Activated T-cell treated with anti-CD3 and anti-CD28 coated beads, Interleukin-2, amount 50 U/mL, for 48 hours (primary cell): ENCODE measurements around the gene EXD2.
A peak's percentile ranks its signal among the peaks of the same experiment; 100 is the strongest.
"Not testable (repeated sequence)": the region's sequence is repeated elsewhere in the genome, so short reads cannot be mapped to it uniquely, and the experiment has no call there.

Source experiments
- DNase-seq, 2 experiments: peaks; one replicate each; pipeline ENCODE4 v3.0.0-alpha.2; 2020

The EXD2 gene

DNA sequence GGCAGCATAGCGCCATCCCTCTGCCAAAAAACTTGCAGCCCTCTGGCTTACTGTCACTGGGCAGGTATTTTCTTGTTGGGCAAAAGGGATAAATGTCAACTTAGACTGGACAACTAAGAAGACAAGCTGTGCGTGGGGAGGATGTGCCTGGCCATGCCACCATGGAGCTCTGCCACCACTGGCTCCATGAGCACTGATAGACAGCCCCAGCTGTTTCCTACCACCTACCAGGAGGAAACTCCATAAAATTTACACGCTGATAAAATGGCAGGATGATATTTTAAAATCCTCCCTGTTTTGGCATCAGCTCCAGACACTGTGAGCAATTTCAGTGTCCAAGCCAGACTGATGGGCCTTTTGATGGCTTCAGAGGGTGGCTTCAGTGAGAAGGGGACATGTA, 61.6 kb downstream of the EXD2 start:
- DNase-seq, result no peak

DNA sequence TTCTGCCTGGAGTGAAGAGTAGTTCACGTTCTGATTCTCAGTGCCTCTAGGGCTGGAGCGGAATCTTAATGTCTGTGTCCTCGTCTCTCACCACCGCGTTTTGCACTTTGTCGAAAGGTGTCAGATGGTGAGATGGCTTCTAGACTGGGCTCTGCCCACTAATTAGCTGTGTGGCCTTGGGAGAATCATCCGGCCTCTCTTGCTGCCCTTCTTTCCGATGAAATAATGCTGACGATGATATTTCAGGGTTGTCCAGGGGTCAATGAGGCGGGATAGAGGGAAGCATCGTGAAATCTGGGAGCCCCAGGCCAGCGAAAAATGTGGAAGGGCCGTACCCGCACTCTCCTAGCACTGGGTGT, 67.8 kb downstream of the EXD2 start:
- no peak for DNase-seq

DNA sequence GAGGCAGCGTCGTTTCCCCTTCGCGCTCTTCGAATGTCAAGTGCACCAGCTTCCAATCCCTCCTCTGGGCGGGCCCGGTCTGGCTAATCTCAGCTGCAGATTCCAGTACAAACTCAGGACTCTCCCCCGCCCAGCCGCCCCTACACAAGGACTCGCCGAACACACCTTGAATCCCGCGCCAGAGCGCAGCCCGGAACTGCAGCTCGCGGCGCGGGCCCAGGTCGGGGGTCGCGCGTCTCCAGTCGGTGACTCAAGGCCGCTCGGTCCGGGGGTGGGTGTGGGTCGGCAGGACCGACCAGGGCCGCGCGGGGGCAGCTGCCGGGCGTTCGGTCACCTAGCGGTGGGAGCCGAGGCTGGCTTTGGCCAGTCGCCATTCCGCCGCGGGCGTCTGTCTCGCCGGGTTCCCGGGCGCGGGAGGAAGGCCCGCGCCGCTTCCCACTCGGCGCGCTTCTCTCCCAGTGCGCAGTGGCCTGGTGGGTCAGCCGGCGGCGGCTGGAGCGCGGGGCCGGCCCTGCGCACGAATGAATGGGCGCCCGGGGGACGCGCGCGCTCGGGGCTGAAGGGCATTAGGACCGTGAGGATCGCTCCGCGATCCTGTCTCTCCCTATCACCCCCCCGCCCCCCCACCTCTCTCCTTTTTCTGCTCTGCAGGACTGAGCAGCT, 68.4 kb downstream of the EXD2 start, which contains the start of gene GALNT16:
TSS of gene GALNT16 (plus strand) at position 632 of the 663 bp plus-strand sequence. CDS start 133 bp downstream, outside the sequence.
- peak in 1 of 2 experiments; percentile 28 for DNase-seq

DNA sequence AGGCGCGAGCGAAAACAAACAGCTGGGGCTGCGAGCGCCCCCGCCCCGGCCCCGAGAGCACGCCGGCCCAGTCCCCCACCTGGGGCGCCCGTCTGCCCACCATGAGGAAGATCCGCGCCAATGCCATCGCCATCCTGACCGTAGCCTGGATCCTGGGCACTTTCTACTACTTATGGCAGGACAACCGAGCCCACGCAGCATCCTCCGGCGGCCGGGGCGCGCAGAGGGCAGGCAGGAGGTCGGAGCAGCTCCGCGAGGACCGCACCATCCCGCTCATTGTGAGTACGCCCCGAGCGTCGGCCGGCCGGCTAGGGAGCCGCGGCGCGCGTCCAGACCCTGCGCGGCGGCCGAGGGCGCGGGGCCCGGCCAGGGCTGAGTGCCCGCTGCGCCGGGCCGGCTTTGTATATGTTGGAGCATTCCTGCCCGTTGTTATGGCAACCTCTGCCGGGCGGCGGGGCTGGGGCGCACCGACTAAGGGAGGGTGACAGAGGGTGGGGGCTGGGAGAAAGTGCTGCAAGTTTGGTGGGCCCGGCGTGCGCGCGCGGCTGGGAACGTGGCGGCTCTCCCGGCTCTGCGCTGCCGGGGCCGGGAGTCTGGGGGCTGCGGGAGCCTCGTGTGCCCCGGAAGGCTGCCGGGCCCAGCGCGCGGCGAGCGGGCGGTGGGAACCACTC, 69.0 kb downstream of the EXD2 start:
- peak; percentile 37 to 42 for DNase-seq

GRCh38 chr14:69260861-69261564, 69.7 kb downstream of the EXD2 start:
- DNase-seq, result peak; percentile 69 to 76

DNA sequence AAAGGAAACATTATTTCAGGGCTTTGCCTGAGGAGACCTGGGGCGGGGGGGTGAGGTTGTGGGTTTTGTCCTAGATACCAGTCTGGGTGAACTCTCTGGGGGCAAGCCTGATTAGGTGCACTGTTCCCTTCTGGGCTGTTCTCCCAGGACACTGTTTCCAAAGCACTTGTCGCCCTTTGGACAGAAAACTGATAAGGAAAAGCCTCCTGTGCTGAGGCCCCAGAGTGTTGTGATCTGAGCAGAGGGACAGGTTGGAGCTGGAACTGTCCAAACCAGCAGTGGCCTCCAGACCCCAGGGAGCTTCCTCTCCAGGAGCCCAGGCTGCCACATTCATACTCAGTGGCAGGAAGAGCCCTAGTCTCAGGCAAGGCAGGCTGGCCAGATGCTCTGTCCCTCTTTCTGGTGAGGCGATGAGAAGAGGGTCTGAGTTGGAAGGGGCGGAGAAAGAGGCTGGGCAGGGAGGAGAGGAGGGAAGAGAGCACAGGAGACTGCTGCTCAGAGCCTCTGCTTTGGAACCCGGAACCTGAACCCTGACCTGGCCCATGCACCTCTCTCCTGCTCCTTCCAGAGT, 70.5 kb downstream of the EXD2 start:
- DNase-seq, result no peak

DNA sequence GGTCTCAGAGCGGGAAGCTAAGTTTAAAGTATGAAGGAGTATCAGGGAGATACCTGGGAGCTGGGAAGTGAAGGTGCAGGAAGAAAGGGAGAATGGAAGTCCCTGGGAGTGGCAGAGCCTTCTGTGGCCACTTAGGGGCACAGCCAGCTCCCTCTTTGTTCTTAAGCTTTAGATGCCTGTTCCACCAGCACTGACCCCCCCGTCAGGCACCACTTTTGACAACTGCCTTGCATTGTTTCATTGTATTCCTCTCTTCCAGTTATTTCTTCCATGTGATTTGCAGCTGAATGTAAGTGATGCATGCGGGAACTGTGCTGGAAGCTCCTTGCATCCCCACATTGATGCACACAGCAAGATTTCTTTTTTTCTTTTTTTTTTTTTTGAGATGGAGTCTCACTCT, 71.2 kb downstream of the EXD2 start:
- DNase-seq, result no peak

- DNase-seq, result no peak
These were observed 72.1 kb downstream of the EXD2 start for GRCh38 chr14:69263364-69263763.

GRCh38 chr14:69263771-69264170, 72.5 kb downstream of the EXD2 start:
- DNase-seq, result no peak

- DNase-seq, result no peak
These were observed 75.5 kb downstream of the EXD2 start for GRCh38 chr14:69266572-69267345.

- DNase-seq, result no peak
These were observed 76.2 kb downstream of the EXD2 start for GRCh38 chr14:69267492-69267891.

DNA sequence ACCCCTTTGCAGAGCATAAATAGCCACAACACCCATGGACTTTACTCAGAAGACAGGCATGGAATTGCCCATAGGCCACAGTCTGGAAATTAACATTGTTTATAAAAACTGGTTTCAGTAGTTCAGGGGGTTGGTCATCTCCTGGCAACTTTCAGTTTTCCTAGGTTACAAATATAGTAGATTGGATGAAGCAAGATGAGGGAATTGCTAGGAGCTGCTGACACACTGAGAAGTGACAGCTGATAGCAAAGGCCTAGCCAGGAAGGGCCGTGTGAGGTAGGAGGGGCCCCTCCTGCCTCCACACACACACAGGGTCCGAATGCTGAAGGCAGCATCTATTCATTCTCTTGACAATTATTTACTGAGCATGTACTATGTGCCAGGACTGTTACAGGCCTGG, 76.9 kb downstream of the EXD2 start:
- no peak for DNase-seq

DNA sequence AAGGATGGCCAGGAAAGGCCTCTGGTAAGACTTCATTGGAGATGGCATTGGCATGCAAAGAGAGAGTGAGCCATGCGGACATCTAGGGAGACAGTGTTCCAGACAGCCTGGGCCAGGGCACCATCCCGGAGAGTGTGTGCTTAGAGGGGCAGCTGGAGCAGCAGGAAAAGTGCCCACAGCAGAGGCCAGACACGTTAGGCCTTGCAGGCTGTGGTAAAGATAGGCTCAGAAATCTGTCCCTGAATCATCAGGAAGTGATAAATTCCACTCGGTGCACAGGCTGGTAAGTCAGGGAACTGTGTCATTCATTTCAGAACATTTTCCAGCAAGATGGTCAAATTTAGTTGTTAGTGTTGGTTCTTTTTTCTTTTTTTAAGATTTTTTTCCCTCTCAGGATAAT, 77.5 kb downstream of the EXD2 start:
- no peak for DNase-seq

- no peak for DNase-seq
These were observed 78.1 kb downstream of the EXD2 start for GRCh38 chr14:69269381-69269780.

DNA sequence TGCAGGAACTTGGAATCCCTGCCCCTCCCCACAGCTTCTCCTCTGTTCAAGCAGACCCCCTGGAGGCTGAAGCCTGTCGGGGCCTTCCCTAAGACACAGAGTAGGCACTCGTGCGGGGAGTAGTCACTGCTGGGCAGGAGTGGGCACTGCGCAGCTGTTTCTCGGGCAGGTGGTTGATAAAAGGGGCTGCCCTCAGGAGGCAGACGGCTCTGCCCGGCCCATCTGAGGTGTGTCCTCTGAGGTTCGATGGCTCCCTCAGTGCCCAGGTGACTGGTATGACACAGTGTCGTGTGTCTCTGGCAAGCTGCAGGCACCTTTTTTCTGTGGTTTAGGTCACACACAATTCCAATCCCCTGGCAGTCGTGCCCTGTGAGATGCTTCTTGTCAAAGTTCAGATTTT, 78.8 kb downstream of the EXD2 start:
- DNase-seq, result no peak

DNA sequence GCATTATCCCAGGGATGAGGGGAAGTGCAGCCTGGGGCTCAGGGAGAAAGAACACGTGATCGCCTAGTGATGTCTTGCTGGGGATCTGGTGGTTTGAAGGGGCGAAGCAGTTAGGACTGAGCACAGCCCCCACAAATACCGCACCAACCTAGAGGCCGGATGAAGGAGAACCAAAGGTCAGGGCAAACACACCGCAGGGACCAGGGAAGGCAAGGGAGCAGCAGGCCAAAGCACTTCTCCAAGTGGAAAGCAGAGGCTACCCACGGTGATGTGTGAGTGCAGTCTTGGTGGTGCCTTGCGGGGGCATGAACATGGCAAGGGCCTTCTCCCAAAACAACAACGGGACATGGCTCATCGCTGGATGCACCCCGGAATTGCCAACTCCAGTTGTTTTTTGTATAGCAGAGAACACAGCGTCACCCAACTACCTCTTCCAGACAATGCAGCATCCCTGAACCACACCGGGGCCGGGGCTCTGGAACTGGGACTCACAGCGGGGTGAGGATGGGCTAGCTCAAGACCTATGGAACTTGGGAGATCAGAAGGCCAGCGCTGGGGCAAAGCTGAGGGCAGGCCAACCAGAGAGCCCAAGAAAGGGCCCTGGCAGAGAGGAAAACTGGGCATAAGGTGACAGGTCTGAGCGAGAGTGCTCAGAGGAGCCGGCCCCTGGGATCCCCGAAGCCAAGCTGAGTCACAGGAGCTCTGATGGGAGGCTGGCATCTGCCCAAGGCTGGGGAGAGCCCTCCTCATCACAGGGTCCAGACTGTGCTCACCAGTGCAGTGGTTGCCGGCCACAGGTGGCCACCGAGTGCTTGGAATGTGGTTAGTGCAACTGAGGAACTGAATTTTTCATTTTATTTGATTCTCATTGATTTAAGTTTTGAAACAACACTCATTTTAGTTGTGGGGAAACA, 79.8 kb downstream of the EXD2 start:
- DNase-seq, result no peak

DNA sequence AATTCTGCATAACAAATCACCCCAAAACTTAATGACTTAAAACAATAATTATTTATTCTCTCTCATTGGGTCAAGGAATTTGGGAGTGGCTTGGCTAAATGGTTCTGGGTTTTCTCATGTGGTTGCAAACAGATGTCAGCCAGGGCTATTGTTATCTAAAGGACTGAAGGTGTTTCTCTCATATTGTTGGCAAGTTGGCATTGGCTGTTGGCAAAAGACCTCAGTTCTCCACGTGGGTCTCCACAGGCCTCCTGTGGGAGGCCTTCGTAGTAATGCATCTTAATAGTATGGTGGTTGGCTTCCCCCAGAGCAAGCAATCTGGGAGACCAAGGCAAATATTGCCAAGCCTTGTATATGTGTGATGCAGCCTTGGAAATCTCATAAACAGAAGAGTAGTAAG, 83.0 kb downstream of the EXD2 start:
- no peak for DNase-seq

DNA sequence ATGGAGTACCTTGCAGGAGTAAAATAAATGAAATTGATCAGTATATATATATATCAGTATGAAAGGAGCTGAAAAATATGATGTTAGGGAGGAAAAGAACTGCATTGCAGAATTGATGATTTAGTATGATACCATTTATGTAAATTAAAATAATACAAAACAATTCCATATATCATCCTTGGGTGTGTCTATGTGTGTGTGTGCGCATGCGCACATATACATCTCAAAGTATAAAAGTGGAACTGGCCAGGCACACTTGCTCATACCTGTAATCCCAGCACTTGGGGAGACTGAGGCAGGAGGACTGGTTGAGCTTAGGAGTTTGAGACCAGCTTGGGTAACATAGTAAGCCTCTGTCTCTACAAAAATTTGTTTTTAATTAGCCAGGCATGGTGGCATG, 84.0 kb downstream of the EXD2 start:
- DNase-seq, result no peak

DNA sequence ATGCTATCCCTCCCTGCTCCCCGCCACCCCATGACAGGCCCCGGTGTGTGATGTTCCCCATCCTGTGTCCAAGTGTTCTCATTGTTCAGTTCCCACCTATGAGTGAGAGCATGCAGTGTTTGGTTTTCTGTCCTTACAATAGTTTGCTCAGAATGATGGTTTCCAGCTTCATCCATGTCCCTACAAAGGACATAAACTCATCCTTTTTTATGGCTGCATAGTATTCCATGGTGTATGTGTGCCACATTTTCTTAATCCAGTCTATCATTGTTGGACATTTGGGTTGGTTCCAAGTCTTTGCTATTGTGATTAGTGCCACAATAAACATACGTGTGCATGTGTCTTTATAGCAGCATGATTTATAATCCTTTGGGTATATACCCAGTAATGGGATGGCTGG, 86.1 kb downstream of the EXD2 start:
- DNase-seq, result not testable (repeated sequence)

DNA sequence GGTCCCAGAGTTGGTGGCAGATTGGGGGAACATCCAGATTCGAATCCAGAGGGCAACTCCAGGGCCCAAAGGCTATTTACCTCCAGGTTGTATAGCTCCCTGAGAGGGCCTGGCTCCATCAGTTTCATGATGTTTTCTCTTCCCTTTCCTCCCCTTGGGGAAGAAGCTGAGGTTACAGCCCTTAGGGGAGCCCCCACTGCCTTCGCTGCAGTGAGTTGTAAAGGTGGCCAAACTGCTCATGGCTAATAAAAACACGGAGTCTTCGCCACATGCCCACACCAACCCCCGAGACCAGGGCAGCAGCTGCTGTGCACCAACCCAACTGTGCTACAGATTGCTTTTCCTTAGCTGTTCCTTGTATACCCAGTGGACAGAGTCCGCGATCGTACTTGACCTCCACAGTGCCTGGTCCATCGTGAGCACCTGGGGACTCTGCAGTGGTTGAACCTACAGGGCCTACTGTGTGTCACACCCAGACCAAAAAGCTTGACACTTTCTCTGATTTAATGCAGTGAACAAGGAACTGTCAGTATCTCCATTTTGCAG, 89.5 kb downstream of the EXD2 start:
- no peak for DNase-seq

DNA sequence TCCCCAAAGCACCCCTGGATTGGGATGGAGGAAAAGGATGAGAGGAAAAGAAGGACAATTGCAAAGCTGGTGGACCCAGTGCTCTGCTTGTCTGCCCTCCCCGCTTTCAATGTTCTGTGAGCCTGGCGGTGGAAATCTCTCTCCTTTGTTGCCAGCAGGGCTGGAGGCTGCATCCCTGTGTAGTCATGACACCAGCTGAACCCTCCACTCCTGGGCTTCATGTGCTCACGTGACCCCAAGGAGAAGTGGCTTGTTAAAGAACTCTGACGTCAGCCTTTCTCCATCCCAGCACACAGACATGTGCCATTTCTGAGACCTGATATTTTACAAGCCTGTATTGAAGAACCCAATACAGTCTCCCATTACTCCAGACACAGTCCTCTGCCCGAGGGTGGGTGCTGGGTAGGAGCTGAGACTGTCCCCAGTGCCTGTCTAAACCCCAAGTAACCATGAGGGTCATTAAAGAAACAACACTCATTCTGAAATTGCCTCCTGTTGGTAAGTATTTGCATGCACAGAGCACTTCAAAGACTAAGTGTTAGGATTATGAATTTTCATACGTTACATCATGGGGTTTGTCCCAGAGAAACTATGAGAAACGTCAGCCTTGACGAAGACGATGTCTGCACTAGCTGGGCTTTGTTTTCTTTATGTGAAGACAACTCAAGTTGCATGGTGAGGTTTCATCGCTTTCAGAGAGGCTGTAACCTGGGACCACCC, 90.3 kb downstream of the EXD2 start:
- DNase-seq, result no peak
